ENCODE measurements around the gene SPEM3.

DNA sequence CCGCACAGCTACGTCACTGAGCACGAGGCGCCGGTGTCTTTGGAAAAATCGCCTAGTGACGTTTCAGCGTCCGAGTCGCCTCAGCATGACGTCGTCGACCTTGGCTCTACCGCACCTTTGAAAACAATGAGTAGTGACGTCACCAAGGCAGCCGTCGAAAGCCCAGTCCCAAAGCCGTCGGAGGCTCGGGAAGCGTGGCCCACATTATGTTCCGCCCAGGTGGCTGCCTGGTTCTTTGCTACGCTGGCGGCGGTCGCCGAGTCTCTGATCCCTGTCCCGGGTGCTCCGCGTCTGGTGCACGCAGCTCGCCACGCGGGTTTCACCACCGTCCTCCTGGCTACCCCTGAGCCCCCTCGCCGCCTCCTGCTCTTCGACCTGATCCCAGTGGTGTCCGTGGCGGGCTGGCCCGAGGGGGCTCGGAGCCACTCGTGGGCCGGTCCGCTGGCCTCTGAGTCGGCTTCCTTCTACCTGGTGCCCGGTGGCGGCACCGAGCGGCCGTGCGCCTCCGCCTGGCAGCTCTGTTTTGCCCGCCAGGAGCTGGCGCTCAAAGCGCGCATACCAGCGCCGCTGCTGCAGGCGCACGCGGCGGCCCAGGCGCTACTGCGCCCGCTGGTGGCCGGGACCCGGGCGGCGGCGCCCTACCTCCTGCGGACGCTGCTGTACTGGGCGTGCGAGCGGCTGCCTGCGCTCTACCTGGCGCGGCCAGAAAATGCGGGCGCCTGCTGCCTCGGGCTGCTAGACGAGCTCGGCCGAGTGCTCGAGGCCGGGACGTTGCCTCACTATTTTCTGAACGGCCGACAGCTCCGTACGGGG, 8.1 kb downstream of the SPEM3 start:
- TF ChIP-seq, protein P1, sequence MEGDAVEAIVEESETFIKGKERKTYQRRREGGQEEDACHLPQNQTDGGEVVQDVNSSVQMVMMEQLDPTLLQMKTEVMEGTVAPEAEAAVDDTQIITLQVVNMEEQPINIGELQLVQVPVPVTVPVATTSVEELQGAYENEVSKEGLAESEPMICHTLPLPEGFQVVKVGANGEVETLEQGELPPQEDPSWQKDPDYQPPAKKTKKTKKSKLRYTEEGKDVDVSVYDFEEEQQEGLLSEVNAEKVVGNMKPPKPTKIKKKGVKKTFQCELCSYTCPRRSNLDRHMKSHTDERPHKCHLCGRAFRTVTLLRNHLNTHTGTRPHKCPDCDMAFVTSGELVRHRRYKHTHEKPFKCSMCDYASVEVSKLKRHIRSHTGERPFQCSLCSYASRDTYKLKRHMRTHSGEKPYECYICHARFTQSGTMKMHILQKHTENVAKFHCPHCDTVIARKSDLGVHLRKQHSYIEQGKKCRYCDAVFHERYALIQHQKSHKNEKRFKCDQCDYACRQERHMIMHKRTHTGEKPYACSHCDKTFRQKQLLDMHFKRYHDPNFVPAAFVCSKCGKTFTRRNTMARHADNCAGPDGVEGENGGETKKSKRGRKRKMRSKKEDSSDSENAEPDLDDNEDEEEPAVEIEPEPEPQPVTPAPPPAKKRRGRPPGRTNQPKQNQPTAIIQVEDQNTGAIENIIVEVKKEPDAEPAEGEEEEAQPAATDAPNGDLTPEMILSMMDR (conservative IDR thresholded peaks at IDR 0.05; ENCODE audit: low read length), result no peak
- TF ChIP-seq EZH2phosphoT487 (IDR thresholded peaks at IDR 0.05; ENCODE audit: borderline replicate concordance), result no peak
